SIG-M5 treated with dmso at 0.1 percent for 504 hours (cell line): ENCODE results near the gene FSTL4.
"Not testable (repeated sequence)": the region's sequence is repeated elsewhere in the genome, so short reads cannot be mapped to it uniquely, and the experiment has no call there.

ENCODE experiments used
- DNase-seq: peaks from one replicate; lab custom pipeline; 2025; ENCODE audit not compliant: unreplicated experiment; lab: John Stamatoyannopoulos, UW

Gene FSTL4

DNA sequence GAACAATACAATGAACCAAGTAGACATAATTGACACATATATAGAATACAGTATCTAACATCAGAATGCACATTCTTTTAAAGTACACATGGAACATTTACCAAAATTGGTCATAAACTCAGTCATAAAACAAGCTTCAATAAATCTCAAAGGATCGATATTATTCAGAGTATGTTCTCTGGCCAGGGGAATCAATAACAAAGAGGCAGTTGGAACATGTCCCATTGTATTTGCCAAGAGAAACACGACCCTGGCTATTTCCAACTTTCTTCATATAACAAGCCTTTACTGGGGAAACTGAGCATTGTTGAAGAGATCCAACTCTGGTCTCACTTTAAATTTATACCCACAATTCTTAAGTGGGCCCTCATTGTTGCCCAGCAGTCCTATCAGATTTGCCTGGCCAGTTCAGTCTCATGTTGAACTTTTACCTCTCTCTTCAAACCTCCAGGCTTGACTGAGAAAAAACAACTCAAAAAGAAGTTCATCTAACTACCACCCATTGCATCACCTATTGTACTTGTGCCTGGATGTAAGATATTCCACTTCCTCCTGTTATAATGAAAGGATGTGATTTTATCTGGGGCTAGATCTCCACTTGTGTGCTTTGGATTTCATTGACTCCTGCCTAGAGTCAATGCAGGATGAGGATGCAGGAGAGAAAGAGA is 398.1 kb downstream of the FSTL4 start:
- no peak for DNase-seq

DNA sequence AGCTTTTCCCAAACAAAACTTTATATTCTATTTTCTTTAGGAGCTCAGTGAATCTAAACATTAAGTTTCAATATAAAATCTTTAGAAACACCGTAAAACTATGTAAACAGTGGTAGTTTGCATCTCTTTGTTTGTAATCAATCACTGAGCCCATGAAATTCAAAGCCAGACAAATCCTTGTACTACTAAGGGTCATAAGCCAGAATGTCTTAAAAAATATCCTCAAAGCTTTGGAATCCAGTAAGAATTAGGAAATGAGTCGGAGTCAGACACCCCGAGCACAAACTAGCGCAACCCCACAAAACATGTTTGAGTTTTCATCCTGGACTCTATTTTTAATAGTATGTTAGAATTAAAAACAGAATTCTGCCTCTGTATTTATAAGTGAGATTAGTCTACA is 406.7 kb downstream of the FSTL4 start:
- no peak for DNase-seq

DNA sequence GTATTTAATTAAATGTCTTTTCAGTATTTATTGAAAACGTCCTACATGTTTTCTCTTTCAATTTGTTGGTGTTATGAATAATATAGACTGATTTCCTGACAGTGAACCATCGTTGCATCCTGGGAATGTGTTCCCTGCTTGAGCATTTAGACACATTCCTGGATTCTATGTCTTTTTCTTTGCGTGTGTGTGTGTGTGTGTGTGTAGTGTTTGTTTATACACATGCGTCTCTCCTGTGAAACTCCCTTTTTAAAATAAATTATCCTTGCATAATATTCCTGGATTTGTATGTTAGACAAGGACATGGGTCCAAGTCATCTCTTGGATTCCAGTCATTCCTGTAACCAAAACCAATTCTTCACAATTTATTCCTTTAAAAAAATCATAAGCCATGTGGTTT is 407.1 kb downstream of the FSTL4 start:
- DNase-seq, result no peak

DNA sequence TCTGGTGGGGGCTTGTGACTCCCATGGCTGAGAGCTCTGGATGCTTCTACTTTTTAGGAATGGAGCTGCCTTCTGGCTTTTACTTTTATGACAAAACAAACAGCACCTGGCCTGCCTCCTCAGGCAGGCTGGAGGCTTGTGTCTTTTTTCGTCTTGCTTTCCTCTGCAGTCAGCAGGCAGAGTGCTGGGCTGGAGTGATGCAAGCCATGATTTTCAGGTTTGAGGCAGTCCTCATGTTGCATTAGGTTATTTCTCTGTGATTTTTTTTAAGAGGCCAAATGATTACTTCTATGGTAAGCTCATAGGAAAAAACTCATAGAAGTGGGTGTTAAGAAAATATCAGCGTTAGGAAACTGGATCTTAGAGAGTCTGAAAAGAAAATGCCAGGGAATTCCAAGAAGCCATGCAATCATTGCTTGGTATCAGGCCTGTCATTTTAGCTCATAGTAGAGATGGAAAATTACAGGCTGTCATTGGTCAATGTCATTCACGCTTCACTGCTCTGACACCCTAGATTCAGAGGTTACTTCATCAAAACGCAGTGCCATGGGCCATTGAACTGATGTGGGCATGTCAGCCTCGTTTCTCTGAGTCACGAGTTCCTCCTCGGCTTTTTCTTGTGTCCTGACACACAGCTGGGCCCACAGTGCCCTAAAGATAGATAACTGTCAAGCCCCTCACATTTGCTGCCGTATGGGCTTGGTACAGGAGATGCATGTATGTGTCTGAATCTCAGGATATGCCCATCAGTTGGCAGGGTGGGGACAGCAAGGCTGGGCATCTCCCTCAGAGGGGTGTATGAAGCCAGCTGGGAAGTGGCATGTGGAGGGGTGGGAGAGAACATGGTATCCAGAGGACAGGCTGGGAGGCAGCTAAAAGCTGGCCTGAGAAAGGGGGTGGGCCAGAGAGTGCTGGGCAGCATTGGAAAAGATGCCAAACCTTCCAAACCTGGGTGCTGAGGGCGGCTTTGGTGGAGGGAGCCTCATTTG is 408.7 kb downstream of the FSTL4 start:
- DNase-seq, result no peak

DNA sequence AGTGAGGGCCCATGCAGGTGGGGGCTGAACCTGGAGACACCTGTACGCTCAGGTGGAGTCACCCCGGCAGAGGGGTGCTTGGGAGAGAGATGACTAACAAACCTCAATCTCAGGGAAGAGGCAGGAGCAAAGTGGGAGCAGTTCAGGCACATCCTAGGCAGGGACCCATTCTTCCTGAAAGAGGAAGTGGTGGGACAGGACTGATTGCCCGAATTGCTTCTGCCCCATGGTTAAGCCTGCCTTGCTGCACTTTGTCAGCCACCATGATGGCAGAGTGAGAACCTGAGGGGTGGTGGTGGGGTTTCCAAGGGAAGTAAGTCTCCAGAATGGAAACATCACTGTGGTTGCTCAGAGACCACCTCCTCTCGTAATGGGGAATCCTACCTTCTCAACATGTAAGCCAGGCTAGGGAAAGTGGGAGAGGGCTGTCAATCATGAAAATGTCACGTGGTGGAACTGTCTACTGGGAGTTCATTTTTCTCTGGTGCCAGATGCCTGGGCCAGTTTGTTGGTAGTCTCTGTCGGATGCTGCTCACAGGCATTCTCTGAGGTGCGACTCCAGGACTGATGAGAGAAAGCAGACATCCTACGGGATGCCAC is 410.2 kb downstream of the FSTL4 start:
- no peak for DNase-seq

DNA sequence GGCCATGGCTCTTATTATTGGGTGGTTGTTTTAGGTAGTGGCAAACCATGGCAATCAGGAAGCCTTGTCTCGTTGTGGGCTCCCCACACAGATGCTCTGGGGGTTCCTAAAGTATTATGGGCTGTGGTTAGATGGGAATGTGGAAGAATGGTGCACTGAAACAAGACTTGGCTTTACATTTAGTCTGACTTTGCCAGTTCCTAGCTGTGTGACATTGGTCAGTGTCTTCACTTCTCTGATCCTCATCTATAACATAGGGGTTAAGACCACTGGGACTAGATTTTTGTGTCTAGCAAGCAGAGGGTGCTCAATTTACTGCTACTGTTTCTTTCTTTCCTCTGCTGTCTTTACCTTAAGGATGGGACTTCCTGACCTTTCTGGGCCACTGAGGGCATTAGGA is 411.0 kb downstream of the FSTL4 start:
- DNase-seq, result no peak

DNA sequence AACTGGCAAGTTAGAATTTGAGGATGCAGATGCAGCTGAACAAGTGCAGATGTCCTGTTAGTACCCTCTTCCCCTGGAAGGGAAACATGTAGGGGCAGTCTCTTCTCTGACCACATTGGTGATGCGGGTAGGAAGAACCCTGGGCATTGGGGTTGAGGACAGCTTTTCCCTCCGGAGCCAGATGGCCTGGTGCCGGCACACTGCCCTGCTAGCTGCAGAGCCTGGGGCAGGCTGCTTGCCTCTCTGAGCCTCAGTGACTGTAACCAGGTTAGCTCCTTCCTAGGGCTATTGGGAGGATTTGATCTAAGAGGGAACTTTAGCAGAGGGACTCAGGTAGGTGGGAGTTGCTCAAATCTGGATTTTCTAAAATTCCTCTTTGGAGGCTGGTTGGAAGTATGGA is 412.1 kb downstream of the FSTL4 start:
- no peak for DNase-seq

DNA sequence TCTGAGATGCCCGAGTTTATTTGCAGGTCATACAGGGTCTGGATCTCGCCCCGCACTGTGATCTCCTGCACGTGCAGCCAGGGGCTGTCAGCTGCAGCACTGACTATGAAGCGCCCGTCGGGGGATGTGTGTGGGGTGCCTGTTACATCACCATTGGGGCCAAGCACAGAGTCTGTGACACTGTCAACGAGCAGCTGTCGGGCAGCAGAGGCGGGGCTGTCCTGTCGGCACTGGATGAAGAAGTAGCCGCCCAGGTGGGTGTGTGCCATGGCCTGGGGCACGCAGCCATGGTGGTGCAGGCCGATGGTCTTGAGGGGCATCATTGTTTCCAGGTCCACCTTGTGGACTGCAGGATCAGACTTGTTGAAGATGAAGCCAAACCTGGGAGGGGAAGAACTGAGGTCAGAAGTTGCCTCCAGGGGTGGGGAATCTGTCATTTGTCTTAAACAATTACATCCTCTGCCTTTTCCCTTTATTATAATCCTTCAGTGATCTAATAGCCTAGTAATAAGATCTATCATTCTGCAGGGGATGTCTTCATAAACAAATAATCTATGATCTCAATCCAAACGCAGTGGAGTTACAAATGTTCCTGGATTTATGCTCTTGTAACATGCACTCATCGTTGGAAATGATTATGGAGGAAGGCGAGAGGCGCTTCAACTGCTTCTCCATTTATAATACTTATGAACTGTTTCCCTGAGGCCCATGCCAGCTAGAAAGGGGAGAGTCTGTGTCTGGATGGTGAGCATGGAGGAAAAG is 412.7 kb downstream of the FSTL4 start:
- DNase-seq, result no peak

DNA sequence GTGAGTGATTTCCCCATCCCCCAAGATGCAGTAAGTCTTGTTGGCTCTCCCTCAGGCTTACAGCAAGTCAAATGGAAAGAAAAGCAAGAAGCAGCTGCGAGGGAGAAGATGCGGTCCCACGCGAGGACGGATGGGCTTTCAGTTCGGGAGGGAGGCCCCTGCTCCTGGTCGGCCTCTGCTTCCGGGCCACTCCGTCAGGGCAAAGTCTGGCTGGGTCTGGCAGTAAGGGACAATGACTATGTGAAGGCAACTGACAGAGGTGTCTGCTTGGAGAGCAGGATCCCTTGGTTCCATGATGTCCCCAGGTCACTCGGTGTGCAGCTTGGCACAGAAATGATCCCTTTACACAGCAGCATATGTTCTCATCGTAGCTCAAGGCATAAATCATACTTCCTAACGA is 413.8 kb downstream of the FSTL4 start:
- DNase-seq, result no peak

DNA sequence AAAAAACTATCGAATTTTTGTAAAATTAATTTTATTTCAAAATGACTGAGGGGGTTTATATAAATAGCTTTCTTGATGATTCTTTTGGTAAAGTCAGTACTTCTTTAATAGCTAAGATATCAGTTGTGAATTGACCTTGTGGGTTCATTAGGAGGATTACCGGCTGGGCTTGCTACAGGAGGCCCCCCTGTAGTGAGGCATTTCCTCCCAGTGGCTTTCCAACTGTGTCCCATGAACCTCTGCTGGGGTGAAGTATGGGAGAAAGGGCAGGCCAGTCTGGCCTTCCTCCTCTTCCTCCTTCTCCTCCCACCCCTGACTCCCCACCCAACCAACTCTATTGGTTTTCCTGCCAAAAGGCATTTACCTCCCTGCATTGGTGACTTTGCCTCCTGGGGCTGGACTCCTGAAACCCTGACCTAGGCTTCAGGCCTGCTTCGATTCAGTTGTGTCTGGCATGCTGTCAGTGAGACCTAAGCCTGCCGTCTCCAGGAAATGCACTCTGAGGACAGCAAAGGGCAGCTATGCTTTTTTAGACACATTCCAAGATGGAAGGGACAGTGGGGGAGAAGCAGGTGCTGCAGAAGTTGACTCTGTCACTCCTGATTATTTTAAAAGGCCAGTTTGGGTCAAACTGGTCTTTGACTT is 415.8 kb downstream of the FSTL4 start:
- no peak for DNase-seq

DNA sequence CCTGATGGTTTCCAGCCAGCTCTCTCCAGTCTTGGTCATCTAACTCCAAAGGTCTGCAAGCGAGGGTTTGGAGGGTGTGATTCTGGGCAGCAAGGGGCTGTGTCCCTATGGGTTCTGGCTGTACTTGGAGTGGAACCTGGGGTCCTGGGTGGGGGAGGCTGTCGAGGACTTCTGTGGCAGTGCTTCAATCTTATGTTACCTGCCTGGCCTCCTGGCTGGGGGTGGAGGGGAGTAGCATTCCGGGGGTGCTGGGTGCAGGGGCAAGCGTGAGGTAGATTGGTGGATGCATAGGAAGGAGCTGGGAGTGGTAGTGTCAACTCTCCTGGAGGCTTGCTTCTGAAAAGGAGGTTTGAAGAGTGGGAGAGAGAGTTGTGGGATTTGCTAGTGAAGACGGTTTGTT is 417.1 kb downstream of the FSTL4 start:
- no peak for DNase-seq

DNA sequence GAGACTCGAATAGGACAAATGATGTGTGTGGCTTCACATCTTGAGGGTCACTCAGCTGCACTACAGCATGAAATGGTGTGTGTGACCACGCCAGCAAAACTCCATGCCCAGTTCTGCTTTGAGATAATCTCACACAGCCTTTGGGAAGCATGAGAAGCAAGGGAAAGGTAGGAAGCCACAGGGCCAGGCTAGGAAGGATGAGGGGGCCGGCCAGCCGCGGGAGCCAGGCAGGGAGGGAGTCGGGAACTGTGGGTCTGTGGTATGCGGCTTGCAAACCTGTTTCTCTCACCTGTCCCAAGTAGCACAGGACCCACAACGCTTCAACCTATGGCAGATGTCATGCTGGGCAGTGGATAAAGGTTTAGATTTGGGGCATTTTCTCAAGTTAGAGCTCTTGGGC is 418.5 kb downstream of the FSTL4 start:
- no peak for DNase-seq

DNA sequence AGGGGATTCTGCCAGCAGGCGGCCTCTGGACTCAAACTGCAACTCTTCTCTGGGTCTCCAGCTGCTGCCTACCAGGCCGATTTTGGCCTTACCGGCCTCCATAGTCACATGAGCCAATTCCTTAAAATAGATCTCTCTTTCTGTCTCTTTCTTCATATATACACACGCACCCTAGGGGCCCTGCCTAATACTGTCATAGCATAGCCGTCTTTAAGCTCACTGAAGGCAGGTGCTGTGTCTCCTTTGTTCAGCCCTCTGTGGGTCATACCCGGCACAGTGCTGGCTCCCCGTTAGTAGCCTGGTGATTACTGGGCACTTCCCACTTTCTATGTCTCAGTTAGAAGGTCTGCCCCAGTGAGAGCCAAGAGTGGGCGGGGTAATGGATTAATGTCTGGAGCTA is 419.6 kb downstream of the FSTL4 start:
- DNase-seq, result no peak

DNA sequence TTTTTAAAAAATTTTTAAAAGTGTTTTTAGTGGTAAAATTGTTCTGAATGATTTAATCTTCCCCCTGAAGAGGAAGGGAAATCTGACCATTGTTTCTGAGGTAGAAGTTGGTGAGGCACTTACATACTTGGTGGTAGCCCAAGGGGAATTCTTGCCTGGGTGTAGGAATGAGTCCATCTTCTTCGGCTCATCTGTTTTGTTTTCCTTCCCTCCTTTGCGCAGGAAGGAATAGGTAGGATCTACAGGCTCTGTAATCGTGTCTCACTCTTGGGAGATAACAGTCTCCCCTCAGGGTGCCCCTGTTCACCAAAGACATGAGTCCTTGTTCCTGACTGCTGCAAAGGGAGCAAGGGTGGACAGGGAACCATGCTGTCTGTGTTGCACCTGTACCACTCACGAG is 422.5 kb downstream of the FSTL4 start:
- no peak for DNase-seq

DNA sequence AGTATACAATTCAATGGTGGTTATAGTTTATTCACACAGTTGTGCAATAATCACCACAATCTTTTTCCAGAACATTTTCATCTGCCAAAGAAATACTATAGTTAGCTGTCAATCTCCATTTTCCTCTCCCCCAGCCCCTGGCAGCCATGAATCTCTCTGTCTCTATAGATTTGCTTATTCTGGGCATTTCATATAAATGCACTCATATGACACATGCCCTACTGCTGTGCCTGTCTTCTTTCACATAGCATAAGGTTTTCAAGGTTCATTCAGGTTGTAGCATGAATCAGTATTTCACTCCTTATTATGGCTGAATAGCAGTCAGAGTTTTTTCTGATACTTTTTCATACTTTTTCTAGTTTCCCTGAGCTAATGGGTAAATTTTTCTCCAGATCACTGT is 432.9 kb downstream of the FSTL4 start:
- DNase-seq, result no peak

DNA sequence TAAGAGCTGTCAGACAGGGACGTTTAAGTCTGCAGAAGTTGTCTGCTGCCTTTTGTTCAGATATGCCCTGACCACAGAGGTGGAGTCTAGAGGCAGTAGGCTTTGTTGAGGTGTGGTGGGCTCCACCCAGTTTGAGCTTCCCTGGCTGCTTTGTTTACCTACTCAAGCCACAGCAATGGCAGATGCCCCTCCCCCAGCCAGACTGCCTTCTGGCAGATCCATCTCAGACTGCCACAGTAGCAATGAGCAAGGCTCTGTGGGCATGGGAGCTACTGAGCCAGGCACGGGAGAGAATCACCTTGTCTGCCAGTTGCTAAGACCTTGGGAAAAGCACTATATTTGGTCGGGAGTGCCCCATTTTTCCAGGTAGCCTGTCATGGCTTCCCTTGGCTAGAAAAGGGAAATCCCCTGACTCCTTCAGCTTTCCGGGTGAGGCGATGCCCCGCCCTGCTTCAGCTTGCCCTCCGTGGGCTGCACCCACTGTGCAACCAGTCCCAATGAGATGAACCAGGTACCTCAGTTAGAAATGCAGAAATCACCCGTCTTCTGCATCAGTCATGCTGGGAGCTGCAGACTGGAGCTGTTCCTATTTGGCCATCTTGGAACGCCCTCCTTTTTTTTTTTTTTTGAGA is 441.5 kb downstream of the FSTL4 start:
- not testable (repeated sequence) for DNase-seq

DNA sequence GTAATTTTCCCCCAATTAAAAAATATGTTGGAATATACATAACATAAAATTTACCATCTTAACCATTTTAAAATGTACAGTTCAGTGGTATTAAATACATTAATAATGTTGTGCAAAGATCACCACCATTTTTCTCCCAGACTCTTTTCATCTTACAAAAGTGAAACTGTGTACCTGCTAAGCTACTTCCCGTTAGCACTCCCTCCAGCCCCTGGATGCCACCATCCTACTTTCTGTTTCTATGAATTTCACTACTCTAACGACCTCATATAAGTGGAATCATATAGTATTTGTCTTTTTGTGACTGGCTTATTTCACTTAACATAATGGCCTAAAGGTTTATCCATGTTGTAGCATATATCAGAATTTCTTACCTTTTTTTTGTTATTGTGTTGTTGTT is 447.6 kb downstream of the FSTL4 start:
- no peak for DNase-seq

DNA sequence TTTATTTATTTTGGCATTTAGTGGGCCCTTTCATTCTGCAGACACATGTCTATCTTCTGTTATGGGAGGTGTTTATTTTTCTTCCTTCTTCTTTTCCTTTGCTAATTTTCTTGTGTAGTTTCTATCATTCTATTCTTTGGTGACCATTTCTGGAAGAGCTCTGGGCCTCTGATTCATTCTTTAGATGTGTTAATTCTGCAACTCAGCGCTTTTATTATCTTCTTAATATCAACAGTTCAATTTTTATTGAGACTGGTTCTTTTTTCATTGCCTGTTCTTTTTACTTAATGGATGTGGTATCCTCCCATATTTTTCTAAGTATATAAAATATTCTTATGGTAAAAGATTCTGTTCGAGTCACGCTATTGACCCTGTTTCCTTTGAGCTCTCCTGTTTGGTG is 448.5 kb downstream of the FSTL4 start:
- no peak for DNase-seq

DNA sequence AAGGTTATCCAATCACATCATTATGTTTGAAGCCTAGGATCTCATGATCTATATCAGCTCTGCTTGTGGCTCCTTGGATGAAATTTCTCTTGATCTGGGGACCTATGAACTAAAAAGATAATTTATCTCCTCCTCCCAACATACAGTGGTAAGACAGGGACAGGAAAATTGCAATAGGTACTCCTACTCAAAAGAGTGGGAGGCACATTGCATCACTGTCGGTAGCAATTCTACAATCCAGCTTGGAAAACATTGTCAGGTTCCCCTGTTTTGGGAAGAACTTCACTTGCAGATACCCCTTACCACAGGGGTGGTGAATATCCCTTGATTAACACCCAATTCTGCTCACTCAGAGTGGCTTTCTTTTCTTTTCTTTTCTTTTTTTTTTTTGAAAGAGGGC is 452.8 kb downstream of the FSTL4 start:
- no peak for DNase-seq

DNA sequence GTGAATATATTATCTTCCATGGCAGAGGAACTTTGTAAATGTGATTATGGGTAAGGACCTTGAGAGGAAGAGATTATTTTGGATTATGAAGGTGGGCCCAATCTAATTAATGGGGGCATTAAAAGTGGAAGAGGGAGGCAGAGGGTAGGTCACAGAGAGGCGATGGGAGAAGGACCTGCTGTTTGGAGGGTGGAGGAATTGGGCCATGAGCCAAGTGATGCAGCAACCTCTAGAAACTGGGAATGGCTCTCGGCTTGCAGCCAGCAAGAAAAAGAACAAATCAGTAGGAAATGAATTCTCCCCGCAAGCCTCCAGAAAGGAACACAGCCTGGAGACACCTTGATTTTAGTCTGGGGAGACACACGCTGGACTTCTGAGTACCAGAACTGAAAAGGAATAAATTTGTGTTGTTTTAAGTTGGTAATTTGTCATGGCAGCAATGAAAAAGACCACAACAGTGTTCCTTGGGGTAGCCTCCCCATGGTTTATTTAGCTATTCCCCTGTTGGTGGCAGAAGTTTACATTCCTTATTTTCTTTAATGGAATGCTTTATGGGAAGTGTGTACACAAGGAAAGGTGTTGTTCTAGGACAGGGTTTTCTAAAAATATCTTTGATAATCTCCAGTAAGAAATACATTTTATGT is 456.9 kb downstream of the FSTL4 start:
- DNase-seq, result no peak
